CD4-positive, alpha-beta T cell treated with Interleukin-17A for 1 hour (primary cell): ENCODE data around the gene PDE2A.
A peak's percentile ranks its signal among the peaks of the same experiment; 100 is the strongest.

Experiments
- DNase-seq: peaks from one replicate; pipeline ENCODE4 v3.0.0-alpha.2; 2020

Gene PDE2A

DNA sequence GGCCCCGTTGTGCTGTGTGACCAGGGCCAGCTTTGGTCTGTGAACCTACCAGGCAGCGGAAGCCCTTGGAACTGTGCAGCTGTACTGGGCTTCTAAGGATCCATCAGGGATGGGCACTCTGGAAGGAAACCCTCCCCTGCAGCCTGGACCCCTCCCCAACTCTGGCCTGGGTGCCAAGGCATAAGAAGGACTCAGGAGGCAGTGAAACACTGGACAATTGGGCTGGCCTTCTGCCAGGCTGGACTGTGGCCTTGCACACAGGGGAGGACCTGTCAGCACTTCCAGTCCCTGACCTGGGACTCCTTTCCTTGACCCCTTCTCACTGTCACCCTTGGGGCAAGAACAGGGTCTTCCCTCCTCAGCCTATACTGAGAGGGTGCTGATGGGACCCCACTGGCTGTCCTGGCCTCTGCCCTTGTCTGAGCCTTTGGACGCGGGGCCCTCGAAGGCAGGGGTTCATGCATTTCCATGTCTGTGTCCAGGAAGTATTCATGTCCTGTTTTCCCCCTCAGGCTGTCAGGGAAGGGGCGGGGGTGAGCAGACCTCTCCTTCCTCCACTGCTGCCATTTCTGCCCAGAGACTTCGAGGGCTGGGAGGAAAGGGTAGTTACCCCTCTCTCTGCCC, 39.6 kb downstream of the PDE2A start:
- DNase-seq, result no peak

- DNase-seq, result no peak
These were observed 40.2 kb downstream of the PDE2A start for GRCh38 chr11:72634016-72634415.

DNA sequence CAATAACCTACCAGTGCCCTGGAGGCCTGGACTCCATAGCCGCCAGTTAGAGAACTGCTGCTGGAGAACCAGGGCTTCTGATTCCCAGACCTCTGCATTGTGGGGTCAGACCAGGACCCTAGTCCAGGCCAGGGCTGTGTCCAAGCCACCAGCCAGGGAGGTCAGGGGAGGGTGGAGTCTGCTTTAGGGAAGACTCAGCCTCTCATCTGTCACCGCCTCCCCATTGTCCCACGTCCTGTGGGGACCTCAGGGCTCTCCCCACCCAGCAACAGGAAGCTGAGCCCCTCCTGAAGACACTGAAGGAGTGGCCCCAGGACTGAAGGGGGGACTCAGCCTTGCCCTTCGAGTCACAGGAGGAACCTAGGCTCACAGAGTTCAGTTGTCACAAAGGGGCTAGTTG, 41.2 kb downstream of the PDE2A start:
- DNase-seq, result no peak

DNA sequence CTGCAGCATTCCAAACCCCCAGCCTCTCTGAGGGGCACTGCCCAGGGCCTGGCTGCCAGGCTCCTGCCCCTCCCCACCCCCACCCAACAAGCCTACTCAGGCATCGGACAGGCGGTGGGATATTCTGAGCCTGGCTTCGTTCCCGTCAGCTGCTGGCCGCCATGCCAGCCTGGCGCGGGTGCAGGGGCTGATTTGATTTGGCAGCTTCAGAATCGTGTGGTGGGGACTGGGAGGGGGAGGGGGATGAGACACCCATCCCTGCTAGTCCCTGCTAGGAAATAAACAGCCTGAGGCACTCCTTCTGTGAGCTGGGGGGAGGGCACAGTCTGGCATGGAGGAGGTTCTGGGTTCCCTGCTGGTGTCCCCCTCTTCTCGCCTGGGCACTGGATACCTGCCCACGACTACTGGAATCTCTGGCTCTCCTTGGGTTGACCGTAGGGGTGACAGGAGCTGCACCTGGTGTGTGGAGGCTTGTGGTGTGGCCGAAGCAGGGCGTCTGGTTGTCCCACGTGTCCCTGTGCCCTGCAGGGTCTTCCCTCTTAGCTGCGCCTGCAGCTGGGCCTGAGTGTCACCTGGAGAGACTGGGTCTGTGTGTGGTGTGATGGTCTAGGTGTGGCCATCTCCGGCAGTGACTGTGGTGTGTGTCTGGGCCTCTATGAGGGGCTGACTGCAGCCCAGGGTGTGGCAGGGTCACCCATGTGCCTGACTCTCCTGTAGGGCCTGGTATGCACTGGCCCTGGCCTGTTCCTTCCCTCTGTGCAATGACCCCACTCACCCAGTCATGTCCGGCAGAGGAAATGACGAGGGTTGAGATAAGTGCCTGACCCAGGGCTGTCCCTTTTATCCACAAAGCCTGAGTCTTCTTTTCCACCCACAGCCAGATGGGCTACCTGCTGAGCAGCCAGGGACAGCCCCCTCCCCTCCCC, 42.2 kb downstream of the PDE2A start:
- DNase-seq, result no peak

GRCh38 chr11:72630104-72630852, 43.9 kb downstream of the PDE2A start:
- DNase-seq, result no peak

GRCh38 chr11:72629266-72629665, 45.0 kb downstream of the PDE2A start:
- no peak for DNase-seq

DNA sequence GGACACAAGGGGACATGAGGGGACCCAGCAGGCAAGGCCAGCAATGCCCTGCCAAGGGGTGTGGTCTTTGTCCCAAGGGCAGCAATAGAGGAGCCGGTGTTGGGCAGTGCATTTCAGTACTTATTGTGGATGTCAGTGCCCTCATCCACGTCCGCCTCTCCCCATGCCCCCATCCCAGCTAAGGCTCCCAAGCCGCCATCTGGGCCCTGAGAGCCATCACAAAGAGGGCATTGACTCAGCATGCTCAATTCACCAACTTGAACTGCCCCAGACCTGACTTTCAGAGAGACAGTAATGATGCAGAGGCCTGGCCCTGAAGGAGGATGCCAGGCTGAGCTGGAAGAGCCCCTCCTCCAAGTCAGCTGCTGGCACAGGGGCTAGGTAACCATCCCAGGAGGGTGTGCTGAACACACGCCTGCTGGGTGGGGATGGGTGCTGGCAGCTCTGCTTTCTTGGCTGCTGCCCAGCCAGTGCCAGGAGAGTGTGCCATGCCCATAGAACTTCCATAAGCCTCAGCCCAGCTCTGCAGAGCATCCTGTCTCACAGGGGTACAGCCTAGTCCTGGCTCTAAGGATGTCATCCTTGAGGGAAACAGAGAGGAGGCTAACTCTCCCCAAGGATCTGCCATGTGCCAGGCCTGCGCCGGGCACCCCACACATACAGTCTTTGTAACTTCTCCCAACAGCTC, 46.5 kb downstream of the PDE2A start:
- no peak for DNase-seq

DNA sequence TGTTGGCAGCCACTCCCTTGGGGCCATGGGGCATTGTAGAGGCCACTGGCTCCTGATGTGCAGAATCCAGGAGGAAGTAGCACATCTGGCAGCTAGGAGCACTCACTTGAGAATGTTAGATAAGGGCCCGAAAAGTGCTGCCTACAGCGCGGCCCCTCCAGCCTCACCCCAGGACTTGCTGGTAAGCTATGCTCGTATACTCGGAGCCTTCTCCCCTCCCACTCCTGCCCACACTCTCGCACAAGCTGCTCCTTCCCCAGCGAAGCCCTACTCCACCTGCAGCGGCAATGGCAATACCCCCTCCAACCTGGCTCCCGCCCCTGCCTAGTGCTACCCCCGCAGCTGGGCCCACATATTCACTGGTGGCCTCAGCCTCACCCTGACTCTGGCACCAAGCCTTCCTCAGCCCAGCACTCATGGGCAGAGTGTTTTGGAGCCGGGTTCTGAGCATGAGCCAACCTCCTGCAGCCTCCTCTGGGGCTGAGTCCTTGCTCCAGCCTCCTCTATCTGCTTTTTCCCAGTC, 47.7 kb downstream of the PDE2A start:
- DNase-seq, result no peak

DNA sequence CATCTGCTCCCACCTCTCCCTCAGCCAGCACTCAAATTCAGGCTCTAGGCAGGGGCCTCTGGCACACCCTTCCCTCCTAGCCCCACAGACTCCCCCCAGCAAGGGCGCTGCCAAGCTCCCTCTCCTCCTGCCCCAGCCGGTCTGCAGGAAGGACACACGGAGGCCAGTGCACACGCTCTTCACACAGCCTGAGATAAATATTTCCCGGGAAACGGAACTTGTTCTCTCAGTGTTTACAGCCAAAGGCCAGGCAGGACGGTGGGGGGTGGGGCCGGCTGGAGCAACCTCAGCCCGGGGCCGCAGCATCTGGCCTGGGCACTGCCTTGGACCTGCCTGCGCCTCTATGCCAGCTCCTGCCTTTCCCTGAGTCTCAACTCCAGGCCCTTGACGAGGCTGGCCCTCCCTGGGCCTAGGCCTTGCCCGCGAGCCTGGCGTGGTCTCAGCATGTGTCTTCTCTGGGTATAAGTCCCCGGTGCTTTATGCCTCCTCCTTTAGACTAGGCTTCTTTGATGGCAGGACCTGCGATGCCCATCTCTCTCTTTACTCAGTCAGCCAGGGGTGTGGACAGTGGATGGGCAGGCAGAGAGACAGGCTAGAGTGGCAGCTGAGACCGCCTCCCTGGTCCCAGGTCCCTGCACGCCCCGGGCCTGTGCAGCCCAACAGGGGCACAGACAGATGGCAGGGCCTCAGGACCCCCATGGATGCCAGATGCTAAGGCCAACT, 48.4 kb downstream of the PDE2A start:
- DNase-seq, result no peak

DNA sequence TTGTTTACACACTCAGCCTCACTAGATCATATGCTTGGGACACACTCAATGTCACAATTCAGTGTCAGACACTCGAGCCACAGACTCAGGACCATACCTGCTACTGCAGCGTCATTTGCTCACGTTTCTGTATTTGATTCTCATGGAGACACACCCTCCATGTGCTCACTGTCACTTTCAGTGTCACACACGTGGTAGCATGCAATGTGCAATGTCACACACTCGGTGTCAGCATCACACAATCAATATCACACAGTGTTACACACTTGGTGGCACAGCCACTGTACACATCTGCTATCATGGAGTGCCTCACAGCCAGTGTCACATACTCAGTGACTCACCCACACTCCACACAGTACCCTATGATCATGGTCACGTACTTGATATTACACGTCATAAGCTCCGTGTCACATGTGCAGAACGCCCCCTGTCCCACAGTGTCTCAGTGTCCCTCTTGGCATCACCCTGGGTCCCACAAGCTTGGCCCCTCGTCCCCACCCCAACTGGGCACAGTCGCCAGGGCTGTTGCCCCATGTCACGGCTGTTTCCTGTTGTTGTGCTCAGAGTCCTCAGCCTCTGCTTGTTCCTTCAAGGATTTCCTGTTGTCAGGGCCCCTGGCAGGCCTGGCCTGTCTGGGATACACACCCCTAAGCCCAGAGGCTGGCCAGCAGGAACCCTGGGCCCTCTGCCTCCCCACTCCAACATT, 49.6 kb downstream of the PDE2A start:
- no peak for DNase-seq

- no peak for DNase-seq
These were observed 51.2 kb downstream of the PDE2A start for GRCh38 chr11:72623052-72623451.

- DNase-seq, result peak; percentile 9
These were observed 53.1 kb downstream of the PDE2A start for GRCh38 chr11:72621008-72621610.

DNA sequence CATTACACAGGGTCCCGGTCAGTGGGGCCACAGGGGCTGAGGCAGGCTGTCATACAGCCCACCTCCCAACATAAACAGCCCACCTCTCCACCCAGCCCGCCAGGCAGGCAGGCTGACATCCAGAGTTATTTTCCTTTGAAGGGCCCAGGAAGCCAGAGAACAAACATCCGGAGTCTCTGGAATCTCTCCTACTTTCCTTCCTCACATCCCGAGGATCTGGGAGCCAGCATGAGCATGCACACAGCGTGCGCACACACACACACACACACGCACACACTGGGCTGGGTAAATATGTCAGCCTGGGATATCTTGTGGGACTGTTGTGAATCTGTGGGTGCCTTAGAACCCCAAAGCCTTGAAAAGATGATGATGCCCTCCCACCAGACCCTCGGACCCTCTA, 55.4 kb downstream of the PDE2A start:
- DNase-seq, result no peak

DNA sequence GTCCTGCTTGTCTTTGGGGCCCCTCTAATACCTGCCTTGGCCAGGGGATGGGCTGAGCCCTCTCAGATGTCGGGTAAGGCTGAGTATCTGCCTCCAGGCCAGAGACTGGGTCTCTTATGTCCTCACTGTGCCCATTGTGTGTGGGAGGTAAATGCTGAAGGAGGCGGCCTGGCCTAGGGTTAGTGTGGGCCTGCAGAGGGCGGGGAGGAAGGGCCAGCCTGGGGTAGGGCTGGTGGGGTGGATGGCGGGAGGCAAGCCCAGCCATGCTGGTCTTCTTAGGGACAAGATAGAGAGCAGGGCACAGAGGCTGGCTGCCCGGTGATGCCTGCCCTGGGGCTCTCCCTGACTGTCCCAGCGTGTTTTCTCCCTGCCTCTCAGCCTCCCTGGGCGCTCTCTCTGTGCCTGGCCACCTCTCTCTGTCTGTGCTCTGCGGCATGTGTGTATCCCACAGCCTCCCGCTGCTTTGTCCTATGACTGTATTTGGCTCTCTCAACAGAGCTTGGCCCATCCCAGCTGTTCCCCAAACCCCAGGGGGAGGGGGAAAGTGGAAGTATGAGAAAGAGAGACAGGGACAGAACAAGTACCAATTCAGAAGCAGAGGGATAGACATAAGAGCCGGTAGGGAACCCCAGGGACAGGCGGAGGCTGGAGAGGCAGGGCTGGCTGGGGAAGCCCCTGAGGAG, 57.0 kb downstream of the PDE2A start:
- DNase-seq, result no peak

DNA sequence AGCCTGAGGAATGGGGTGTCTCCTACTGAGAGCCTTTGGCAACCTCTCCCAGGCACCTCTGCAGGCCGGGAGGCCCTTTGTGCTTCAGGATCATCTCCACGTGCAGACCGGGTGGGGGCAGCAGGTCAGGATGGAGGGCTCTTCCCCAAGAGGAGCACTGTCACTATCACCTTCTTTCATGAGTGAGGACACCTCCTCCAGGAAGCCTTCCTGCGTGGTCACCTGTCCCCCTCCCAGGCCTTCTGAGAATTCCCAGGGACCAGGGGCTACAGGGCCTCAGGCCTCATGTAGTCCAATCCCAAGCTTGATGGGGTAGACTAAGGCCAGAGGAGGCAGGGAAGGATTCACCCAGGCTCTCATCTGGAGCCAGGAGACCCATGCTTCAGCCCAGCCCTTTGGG, 57.6 kb downstream of the PDE2A start:
- DNase-seq, result no peak

- DNase-seq, result no peak
These were observed 58.9 kb downstream of the PDE2A start for GRCh38 chr11:72615329-72615728.

GRCh38 chr11:72614381-72614780, 59.8 kb downstream of the PDE2A start:
- no peak for DNase-seq

DNA sequence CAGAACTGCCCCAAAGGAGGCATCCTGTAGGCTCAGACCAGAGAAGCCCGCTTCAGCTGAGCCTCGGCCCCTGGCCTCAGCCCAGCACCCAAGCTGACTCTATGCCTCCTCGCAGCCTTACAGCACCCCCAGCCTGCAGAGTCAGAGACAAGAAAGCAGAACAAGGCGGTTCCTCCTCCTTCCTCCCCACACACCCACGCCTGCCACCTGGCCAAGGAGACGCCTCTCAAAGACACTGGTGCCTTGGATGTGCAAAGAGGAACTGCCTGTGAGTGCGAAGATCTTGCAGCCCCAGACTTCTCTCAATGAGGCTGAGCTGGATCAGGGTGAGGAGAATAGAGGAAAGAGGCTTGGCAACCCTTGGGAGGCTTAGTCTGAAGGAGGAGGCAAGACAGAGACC, 60.2 kb downstream of the PDE2A start:
- DNase-seq, result peak; percentile 29

- no peak for DNase-seq
These were observed 60.8 kb downstream of the PDE2A start for GRCh38 chr11:72613450-72613849.

GRCh38 chr11:72609476-72609875, 64.7 kb downstream of the PDE2A start:
- no peak for DNase-seq
